Stimulated activated CD8-positive, alpha-beta memory T cell treated with anti-CD3 and anti-CD28 coated beads, Interleukin-2, amount 100 ng/mL, for 1 hour (primary cell): Measurements from ENCODE around the gene ABCG1.

Source experiments
- DNase-seq, 2 donors: peaks; one replicate each; pipeline ENCODE4 v3.0.0-alpha.2; 2020; ENCODE audit warnings: low read depth in 2 of 2

Gene ABCG1

GRCh38 chr21:42271065-42271464 is 52.1 kb downstream of the ABCG1 start:
- DNase-seq = no peak

GRCh38 chr21:42272109-42272962 is 53.4 kb downstream of the ABCG1 start:
- no peak for DNase-seq

GRCh38 chr21:42272984-42273600 is 54.2 kb downstream of the ABCG1 start:
- no peak for DNase-seq

GRCh38 chr21:42276076-42276475 is 57.1 kb downstream of the ABCG1 start:
- no peak for DNase-seq

- no peak for DNase-seq
These were observed 57.7 kb downstream of the ABCG1 start for GRCh38 chr21:42276526-42277154.

GRCh38 chr21:42277593-42277992 is 58.7 kb downstream of the ABCG1 start:
- DNase-seq = no peak

GRCh38 chr21:42278451-42279149 is 59.7 kb downstream of the ABCG1 start:
- DNase-seq = no peak

GRCh38 chr21:42279341-42279871 is 60.5 kb downstream of the ABCG1 start:
- no peak for DNase-seq

- no peak for DNase-seq
These were observed 60.9 kb downstream of the ABCG1 start for GRCh38 chr21:42279888-42280287.

GRCh38 chr21:42280356-42281180 is 61.6 kb downstream of the ABCG1 start:
- no peak for DNase-seq

- no peak for DNase-seq
These were observed 62.3 kb downstream of the ABCG1 start for GRCh38 chr21:42281181-42281680.

- DNase-seq = no peak
These were observed 63.1 kb downstream of the ABCG1 start for GRCh38 chr21:42282021-42282420.

- no peak for DNase-seq
These were observed 63.8 kb downstream of the ABCG1 start for GRCh38 chr21:42282715-42283114.

- no peak for DNase-seq
These were observed 66.8 kb downstream of the ABCG1 start for GRCh38 chr21:42285569-42286245.

- DNase-seq = no peak
These were observed 67.5 kb downstream of the ABCG1 start for GRCh38 chr21:42286416-42286815.

- DNase-seq = no peak
These were observed 68.5 kb downstream of the ABCG1 start for GRCh38 chr21:42287193-42288083.

GRCh38 chr21:42288962-42289361 is 70.0 kb downstream of the ABCG1 start:
- no peak for DNase-seq

GRCh38 chr21:42289926-42290325 is 71.0 kb downstream of the ABCG1 start:
- DNase-seq = no peak

GRCh38 chr21:42290505-42290904 is 71.6 kb downstream of the ABCG1 start:
- DNase-seq = no peak
